H1 (cell line): Measurements from ENCODE around the gene BRD4. TPM values are rescaled to one million over a fixed set of nuclear protein-coding genes. Genes with fewer than 3 reads are reported as not detected.

Experiments
- GTF2F1 ChIP-seq: IDR thresholded peaks from 2 replicates; pipeline ENCODE4 v1.6.1; 2012; ENCODE audit warnings: low read depth, low read length, improper control_type of control experiment, borderline replicate concordance
- MAFK ChIP-seq: IDR thresholded peaks from 2 replicates; pipeline ENCODE4 v1.6.1; 2012; ENCODE audit warnings: low read depth, mild to moderate bottlenecking, improper control_type of control experiment, low read length
- SP1 ChIP-seq: IDR thresholded peaks from 2 replicates; pipeline ENCODE4 v1.6.1; 2011; ENCODE audit warnings: low read depth, low read length
- SP4 ChIP-seq: IDR thresholded peaks from 2 replicates; pipeline ENCODE4 v1.6.1; 2012; ENCODE audit warnings: low read length, inconsistent platforms
- polyA plus RNA-seq, 7 experiments: library from polyadenylated mRNA; depleted of rRNA in 3 of 7; stranded (reverse) in 5 of 7; unstranded in 2 of 7; fragments of >200 nt in 5 of 7; fragments of 200-250 nt in 2 of 7; gene quantifications; 1 replicate in 5 of 7; 2 replicates in 1 of 7; 4 replicates in 1 of 7; pipeline versions ENCODE4 v1.2.1 to v1.2.3, GENCODE V29; 2011 to 2013; ENCODE audit warnings: missing spikeins in 2 of 7, mixed read lengths in 2 of 7
- total RNA-seq: library from RNA; stranded (reverse); fragmentation: NEBNext Ultra II Directional; extraction: Animal tissue kit (Norgen Biotek cat#: 25700); gene quantifications from 2 replicates; pipeline ENCODE4 v1.2.1, GENCODE V29; 2021

BRD4 gene
- total and polyA plus RNA-seq, 2 of the 8 experiments (the other 6 are each of a cell fraction or from before 2014, with no cell fraction given) = 14.1 to 146 TPM

DNA sequence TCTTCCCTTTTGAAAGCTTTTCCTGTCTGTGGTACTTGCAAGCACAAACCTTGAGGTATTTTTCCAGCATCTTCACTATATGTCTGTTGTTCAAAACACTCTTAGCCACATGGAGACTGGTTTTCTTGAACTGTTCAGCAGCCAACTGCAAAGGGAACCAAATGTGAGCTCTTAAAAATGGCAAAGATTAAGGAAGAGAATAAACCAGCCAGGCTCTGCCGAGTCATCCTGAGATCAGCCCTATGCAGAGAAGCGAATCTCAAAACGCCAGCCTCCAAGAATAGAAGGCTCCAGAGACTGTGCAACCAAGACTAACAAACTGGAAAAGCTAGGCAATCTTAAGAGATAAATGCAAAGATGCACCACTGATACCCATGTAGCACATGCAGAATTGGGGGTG is 26.6 kb upstream of the BRD4 start (continued):
- no peak for TF ChIP-seq MAFK
- TF ChIP-seq SP1 = no peak
- no peak for TF ChIP-seq SP4
- TF ChIP-seq GTF2F1 = no peak
